ENCODE results near the gene FAM200C.
A peak's percentile ranks its signal among the peaks of the same experiment; 100 is the strongest.

FAM200C gene

DNA sequence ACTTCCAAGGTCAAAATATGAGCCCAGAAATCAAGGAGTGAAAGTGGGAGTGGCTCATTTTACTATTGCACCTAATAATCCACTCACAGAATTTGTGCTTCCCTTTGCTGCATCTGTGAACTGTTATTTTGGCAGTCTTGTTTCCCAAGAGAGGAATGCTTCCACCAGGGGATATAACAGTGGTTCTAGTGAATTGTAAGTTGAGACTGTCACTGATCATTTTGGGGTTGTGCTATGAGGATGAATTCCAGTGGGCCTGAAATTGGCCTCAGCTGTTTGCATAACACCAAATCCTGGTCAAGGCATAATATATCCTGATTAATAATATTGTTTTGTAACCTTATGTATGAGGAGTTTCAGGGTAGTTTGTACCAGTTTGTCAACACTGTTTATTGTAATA is 14.4 kb downstream of the FAM200C start:
- H4K8ac ChIP-seq (ENCODE audit: low read depth, low read length) = no peak overlapping the region
- no peaks in the 10 kb centered on the region for H3K27me3 ChIP-seq (ENCODE audit: insufficient read depth, low read length)
- H3K4me3 ChIP-seq (ENCODE audit: low read depth, low read length) = no peak overlapping the region
- H4K91ac ChIP-seq (ENCODE audit: low read depth, low read length) = no peak overlapping the region
- no peak overlapping the region for H3K27ac ChIP-seq (ENCODE audit: low read depth, low read length)
- H2BK120ac ChIP-seq (ENCODE audit: insufficient read depth, low read length, poor library complexity) = no peak overlapping the region
- H2BK5ac ChIP-seq (ENCODE audit: low read depth, low read length, poor library complexity) = no peak overlapping the region
- H3K18ac ChIP-seq (ENCODE audit: low read length) = no peak overlapping the region
- H2AFZ ChIP-seq (ENCODE audit: insufficient read depth, low read length, poor library complexity) = no peak overlapping the region
- H3K9me3 ChIP-seq (ENCODE audit: insufficient read depth, low read depth, low read length) = peaks cover 3% of the 10 kb centered on the region
- H3K4me1 ChIP-seq (ENCODE audit: control insufficient read depth in 1 of 2, insufficient read depth in 2 of 2, low read length in 2 of 2) = no peaks in the 10 kb centered on the region
- no peak overlapping the region for H3K4me2 ChIP-seq (ENCODE audit: low read length)
- H3K79me2 ChIP-seq (ENCODE audit: control insufficient read depth, insufficient read depth, low read length, poor library complexity) = no peaks in the 10 kb centered on the region
- H3K79me1 ChIP-seq (ENCODE audit: low read length) = no peaks in the 10 kb centered on the region
- no peak for DNase-seq
- peaks cover 0 to 2% of the 10 kb centered on the region in 2 experiments for H3K36me3 ChIP-seq (ENCODE audit: control insufficient read depth in 1 of 2, insufficient read depth in 2 of 2, low read length in 2 of 2)
- H3K23ac ChIP-seq (ENCODE audit: low read length) = no peak overlapping the region
- no peak overlapping the region for H2AK5ac ChIP-seq (ENCODE audit: low read length)
- H3K14ac ChIP-seq (ENCODE audit: low read length) = no peak overlapping the region
- no peak overlapping the region for H4K12ac ChIP-seq (ENCODE audit: low read depth, low read length)
- H2BK12ac ChIP-seq (ENCODE audit: low read length) = no peak overlapping the region
- no peak overlapping the region for H3K9ac ChIP-seq (ENCODE audit: low read length)
- no peak overlapping the region for H3K4ac ChIP-seq (ENCODE audit: low read depth, low read length)

DNA sequence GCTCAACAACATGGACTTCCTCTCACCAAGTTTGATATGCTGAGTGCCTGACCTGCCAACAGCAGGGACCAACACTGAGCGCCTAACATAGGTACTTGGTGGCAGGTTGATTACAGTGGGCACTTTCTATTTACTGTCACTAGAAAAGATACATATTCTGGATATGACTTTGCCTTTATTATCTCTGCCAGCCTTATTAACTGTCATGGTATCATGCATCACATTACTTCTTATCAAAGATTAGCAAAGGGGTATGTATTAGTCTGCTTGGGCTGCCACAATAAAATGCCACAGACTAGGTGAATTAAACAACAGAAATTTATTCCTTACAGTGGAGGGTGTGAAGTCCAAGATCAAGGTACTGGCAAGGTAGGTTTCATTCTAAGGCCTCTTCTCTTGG is 15.2 kb downstream of the FAM200C start:
- H3K14ac ChIP-seq (ENCODE audit: low read length) = no peak overlapping the region
- no peak overlapping the region for H3K4me3 ChIP-seq (ENCODE audit: low read depth, low read length)
- H3K23ac ChIP-seq (ENCODE audit: low read length) = no peak overlapping the region
- H4K8ac ChIP-seq (ENCODE audit: low read depth, low read length) = no peak overlapping the region
- no peaks in the 10 kb centered on the region for H3K27me3 ChIP-seq (ENCODE audit: insufficient read depth, low read length)
- no peak overlapping the region for H4K91ac ChIP-seq (ENCODE audit: low read depth, low read length)
- no peak overlapping the region for H3K4me2 ChIP-seq (ENCODE audit: low read length)
- peaks cover 0 to 2% of the 10 kb centered on the region in 2 experiments for H3K36me3 ChIP-seq (ENCODE audit: control insufficient read depth in 1 of 2, insufficient read depth in 2 of 2, low read length in 2 of 2)
- no peaks in the 10 kb centered on the region for H3K79me2 ChIP-seq (ENCODE audit: control insufficient read depth, insufficient read depth, low read length, poor library complexity)
- peaks cover 3% of the 10 kb centered on the region for H3K9me3 ChIP-seq (ENCODE audit: insufficient read depth, low read depth, low read length)
- H2BK120ac ChIP-seq (ENCODE audit: insufficient read depth, low read length, poor library complexity) = no peak overlapping the region
- H2AFZ ChIP-seq (ENCODE audit: insufficient read depth, low read length, poor library complexity) = no peak overlapping the region
- WGBS (ENCODE audit: extremely low coverage, insufficient coverage, insufficient read length) = no CpG with 5 or more reads among the region's 1 CpG
- no peak overlapping the region for H2AK5ac ChIP-seq (ENCODE audit: low read length)
- no peak for DNase-seq
- H2BK12ac ChIP-seq (ENCODE audit: low read length) = no peak overlapping the region
- no peaks in the 10 kb centered on the region for H3K4me1 ChIP-seq (ENCODE audit: control insufficient read depth in 1 of 2, insufficient read depth in 2 of 2, low read length in 2 of 2)
- no peak overlapping the region for H3K4ac ChIP-seq (ENCODE audit: low read depth, low read length)
- no peak overlapping the region for H4K12ac ChIP-seq (ENCODE audit: low read depth, low read length)
- H2BK5ac ChIP-seq (ENCODE audit: low read depth, low read length, poor library complexity) = no peak overlapping the region
- H3K9ac ChIP-seq (ENCODE audit: low read length) = no peak overlapping the region
- H3K79me1 ChIP-seq (ENCODE audit: low read length) = no peaks in the 10 kb centered on the region
- H3K18ac ChIP-seq (ENCODE audit: low read length) = no peak overlapping the region
- no peak overlapping the region for H3K27ac ChIP-seq (ENCODE audit: low read depth, low read length)

DNA sequence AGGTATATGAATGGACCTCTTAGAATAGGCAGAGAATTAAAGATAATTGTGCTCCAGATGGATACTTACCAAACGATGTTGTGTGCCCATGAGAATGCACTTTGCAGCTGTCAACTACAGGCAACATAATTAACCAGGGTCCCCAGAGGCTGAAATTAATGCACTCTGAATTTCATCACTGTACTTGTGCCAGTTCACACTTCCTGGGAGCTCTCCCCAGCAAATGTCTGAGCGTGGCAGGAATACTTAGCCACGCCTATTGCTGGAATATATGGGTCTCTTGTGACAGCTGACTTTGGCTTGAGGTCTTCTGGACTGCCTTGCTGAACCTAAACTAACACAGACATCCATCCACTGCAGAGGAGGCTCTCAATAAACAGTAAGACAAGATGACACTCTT is 17.5 kb downstream of the FAM200C start:
- Histone ChIP-seq H3K27ac (ENCODE audit: low read depth, low read length) (no peak overlapping the region), H3K9me3 (ENCODE audit: insufficient read depth, low read depth, low read length) (peaks cover 3% of the 10 kb centered on the region), H2AFZ (ENCODE audit: insufficient read depth, low read length, poor library complexity) (no peak overlapping the region), H3K18ac (ENCODE audit: low read length) (no peak overlapping the region), H4K91ac (ENCODE audit: low read depth, low read length) (no peak overlapping the region), H3K4me1 (ENCODE audit: control insufficient read depth in 1 of 2, insufficient read depth in 2 of 2, low read length in 2 of 2) (no peaks in the 10 kb centered on the region), H2AK5ac (ENCODE audit: low read length) (no peak overlapping the region), H2BK12ac (ENCODE audit: low read length) (no peak overlapping the region), H3K79me1 (ENCODE audit: low read length) (no peaks in the 10 kb centered on the region), H3K79me2 (ENCODE audit: control insufficient read depth, insufficient read depth, low read length, poor library complexity) (no peaks in the 10 kb centered on the region), H3K4me3 (ENCODE audit: low read depth, low read length) (no peak overlapping the region), H2BK5ac (ENCODE audit: low read depth, low read length, poor library complexity) (no peak overlapping the region), H4K8ac (ENCODE audit: low read depth, low read length) (no peak overlapping the region), H3K9ac (ENCODE audit: low read length) (no peak overlapping the region), H3K23ac (ENCODE audit: low read length) (no peak overlapping the region), H3K27me3 (ENCODE audit: insufficient read depth, low read length) (no peaks in the 10 kb centered on the region), H3K4ac (ENCODE audit: low read depth, low read length) (no peak overlapping the region), H4K12ac (ENCODE audit: low read depth, low read length) (no peak overlapping the region), H3K36me3 (ENCODE audit: control insufficient read depth in 1 of 2, insufficient read depth in 2 of 2, low read length in 2 of 2) (no peaks in the 10 kb centered on the region), H3K4me2 (ENCODE audit: low read length) (no peak overlapping the region), H3K14ac (ENCODE audit: low read length) (no peak overlapping the region), H2BK120ac (ENCODE audit: insufficient read depth, low read length, poor library complexity) (no peak overlapping the region)
- no CpG with 5 or more reads among the region's 3 CpGs for WGBS (ENCODE audit: extremely low coverage, insufficient coverage, insufficient read length)
- no peak for DNase-seq

DNA sequence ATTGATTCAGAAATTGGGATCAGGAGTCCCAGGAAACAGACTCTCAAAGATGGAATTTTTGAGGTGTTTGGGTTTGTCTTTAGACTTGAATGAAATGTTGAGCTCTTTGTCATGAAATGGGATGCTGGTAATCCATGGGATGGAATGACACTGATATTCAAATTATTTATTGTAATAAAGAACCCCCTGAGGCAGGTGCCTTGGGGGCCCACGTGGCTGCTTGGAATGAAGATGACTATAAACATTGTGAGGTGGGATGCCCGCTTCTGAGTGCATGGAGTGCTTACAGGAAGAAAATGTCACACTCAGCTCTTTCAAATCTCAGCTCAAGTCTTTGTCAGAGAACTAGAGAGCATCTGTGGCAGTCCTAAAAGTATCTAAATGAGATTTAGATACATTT is 19.8 kb downstream of the FAM200C start:
- Histone ChIP-seq H3K14ac (ENCODE audit: low read length) (no peak overlapping the region), H3K23ac (ENCODE audit: low read length) (no peak overlapping the region), H4K8ac (ENCODE audit: low read depth, low read length) (no peak overlapping the region), H3K79me1 (ENCODE audit: low read length) (no peaks in the 10 kb centered on the region), H2BK120ac (ENCODE audit: insufficient read depth, low read length, poor library complexity) (no peak overlapping the region), H3K9ac (ENCODE audit: low read length) (no peak overlapping the region), H3K4ac (ENCODE audit: low read depth, low read length) (no peak overlapping the region), H2BK5ac (ENCODE audit: low read depth, low read length, poor library complexity) (no peak overlapping the region), H2AFZ (ENCODE audit: insufficient read depth, low read length, poor library complexity) (no peak overlapping the region), H2BK12ac (ENCODE audit: low read length) (no peak overlapping the region), H3K18ac (ENCODE audit: low read length) (no peak overlapping the region), H3K9me3 (ENCODE audit: insufficient read depth, low read depth, low read length) (no peaks in the 10 kb centered on the region), H3K27ac (ENCODE audit: low read depth, low read length) (no peak overlapping the region), H4K12ac (ENCODE audit: low read depth, low read length) (no peak overlapping the region), H3K4me3 (ENCODE audit: low read depth, low read length) (no peak overlapping the region), H4K91ac (ENCODE audit: low read depth, low read length) (no peak overlapping the region), H3K36me3 (ENCODE audit: control insufficient read depth in 1 of 2, insufficient read depth in 2 of 2, low read length in 2 of 2) (no peaks in the 10 kb centered on the region), H3K4me1 (ENCODE audit: control insufficient read depth in 1 of 2, insufficient read depth in 2 of 2, low read length in 2 of 2) (no peaks in the 10 kb centered on the region), H2AK5ac (ENCODE audit: low read length) (no peak overlapping the region), H3K79me2 (ENCODE audit: control insufficient read depth, insufficient read depth, low read length, poor library complexity) (no peaks in the 10 kb centered on the region), H3K27me3 (ENCODE audit: insufficient read depth, low read length) (no peaks in the 10 kb centered on the region), H3K4me2 (ENCODE audit: low read length) (no peak overlapping the region)
- DNase-seq = peak; percentile 60 to 73
- no CpG with 5 or more reads among the region's 2 CpGs for WGBS (ENCODE audit: extremely low coverage, insufficient coverage, insufficient read length)

All from trophoblast cell (in vitro differentiated cells and primary cell).